GM21528 (cell line): ENCODE measurements around the gene MVK.

ENCODE experiments used
- ATAC-seq: cut with Tn5 transposase; IDR thresholded peaks from one replicate; pipeline ENCODE4 v1.9.1; 2021; ENCODE audit warnings: mild to moderate bottlenecking, moderate library complexity; ENCODE audit not compliant: unreplicated experiment, low FRiP score

MVK gene

GRCh38 chr12:109626378-109627115 lies 53.0 kb downstream of the MVK start:
- ATAC-seq: no peak

GRCh38 chr12:109627633-109628032 lies 54.0 kb downstream of the MVK start:
- no peak for ATAC-seq

- no peak for ATAC-seq
Measured at GRCh38 chr12:109630107-109630506, 56.5 kb downstream of the MVK start.

GRCh38 chr12:109630815-109631214 lies 57.2 kb downstream of the MVK start:
- ATAC-seq: no peak

- no peak for ATAC-seq
Measured at GRCh38 chr12:109631302-109631701, 57.7 kb downstream of the MVK start.

GRCh38 chr12:109631751-109632150 lies 58.2 kb downstream of the MVK start:
- no peak for ATAC-seq

GRCh38 chr12:109632342-109632741 lies 58.7 kb downstream of the MVK start:
- ATAC-seq: no peak

GRCh38 chr12:109635717-109636116 lies 62.1 kb downstream of the MVK start:
- ATAC-seq: no peak

- no peak for ATAC-seq
Measured at GRCh38 chr12:109637348-109637747, 63.8 kb downstream of the MVK start.

GRCh38 chr12:109637996-109638395 lies 64.4 kb downstream of the MVK start:
- no peak for ATAC-seq

- no peak for ATAC-seq
Measured at GRCh38 chr12:109638735-109639134, 65.1 kb downstream of the MVK start.

GRCh38 chr12:109639151-109639872 lies 65.7 kb downstream of the MVK start:
- no peak for ATAC-seq

GRCh38 chr12:109640961-109641360 lies 67.4 kb downstream of the MVK start:
- no peak for ATAC-seq

- no peak for ATAC-seq
Measured at GRCh38 chr12:109641422-109641821, 67.8 kb downstream of the MVK start.

- ATAC-seq: no peak
Measured at GRCh38 chr12:109642506-109643132, 69.0 kb downstream of the MVK start.

GRCh38 chr12:109645194-109645593 lies 71.6 kb downstream of the MVK start:
- no peak for ATAC-seq

- no peak for ATAC-seq
Measured at GRCh38 chr12:109645708-109646107, 72.1 kb downstream of the MVK start.
